Ishikawa (cell line): ENCODE data around the gene SIVA1.

Experiments
- CEBPB ChIP-seq: IDR thresholded peaks from 2 replicates; pipeline ENCODE4 v1.6.1; 2012
- EP300 ChIP-seq: IDR thresholded peaks from 2 replicates; pipeline ENCODE4 v1.6.1; 2012; ENCODE audit warnings: borderline replicate concordance
- FOXM1 ChIP-seq: IDR thresholded peaks from 2 replicates; pipeline ENCODE4 v1.6.1; 2012; ENCODE audit warnings: low read depth, borderline replicate concordance
- MAX ChIP-seq: IDR thresholded peaks from 2 replicates; pipeline ENCODE4 v1.6.1; 2012
- RAD21 ChIP-seq: IDR thresholded peaks from 2 replicates; pipeline ENCODE4 v1.6.1; 2012; ENCODE audit warnings: low read depth
- REST ChIP-seq: IDR thresholded peaks from 2 replicates; pipeline ENCODE4 v1.6.1; 2012; ENCODE audit warnings: low read depth, mild to moderate bottlenecking
- TAF1 ChIP-seq: IDR thresholded peaks from 2 replicates; pipeline ENCODE4 v1.6.1; 2012; ENCODE audit warnings: low read depth, mild to moderate bottlenecking
- TEAD4 ChIP-seq: IDR thresholded peaks from 2 replicates; pipeline ENCODE4 v1.6.1; 2012

DNA sequence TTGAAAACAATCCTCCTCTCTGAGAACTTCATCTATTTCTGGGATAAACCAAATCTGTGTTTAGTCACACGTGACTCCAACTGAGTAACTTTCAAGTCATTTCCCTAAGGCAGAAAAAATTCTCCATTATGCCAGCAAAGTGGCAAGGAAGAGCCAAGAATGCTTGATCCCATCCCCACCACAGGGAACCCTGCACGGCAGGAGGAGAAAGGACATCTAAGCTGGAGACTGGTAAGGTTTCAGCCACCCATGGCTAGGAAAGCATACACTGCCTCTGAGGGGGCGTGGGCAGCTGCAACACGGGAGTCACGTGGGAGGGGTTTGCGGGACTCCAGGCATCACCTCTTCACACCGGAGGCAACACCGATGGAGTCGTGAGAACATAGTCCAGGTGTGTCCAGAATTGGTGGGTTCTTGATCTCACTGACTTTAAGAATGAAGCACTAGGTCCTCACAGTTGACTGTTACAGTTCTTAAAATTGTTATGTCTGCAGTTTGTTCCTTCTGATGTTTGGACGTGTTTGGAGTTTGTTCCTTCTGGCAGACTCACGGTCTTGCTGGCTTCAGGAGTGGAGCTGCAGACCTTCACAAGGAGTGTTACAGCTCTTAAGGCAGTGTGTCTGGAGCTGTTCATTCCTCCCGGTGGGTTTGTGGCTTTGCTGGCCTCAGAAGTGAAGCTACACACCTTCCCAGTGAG lies 2.7 kb upstream of the SIVA1 start:
- TF ChIP-seq TAF1 (no peak), RAD21 (no peak), TEAD4 (no peak), FOXM1 (no peak), CEBPB (no peak), MAX (no peak), EP300 (no peak), REST (no peak)
